ENCODE data around the gene HUNK.

Gene HUNK

DNA sequence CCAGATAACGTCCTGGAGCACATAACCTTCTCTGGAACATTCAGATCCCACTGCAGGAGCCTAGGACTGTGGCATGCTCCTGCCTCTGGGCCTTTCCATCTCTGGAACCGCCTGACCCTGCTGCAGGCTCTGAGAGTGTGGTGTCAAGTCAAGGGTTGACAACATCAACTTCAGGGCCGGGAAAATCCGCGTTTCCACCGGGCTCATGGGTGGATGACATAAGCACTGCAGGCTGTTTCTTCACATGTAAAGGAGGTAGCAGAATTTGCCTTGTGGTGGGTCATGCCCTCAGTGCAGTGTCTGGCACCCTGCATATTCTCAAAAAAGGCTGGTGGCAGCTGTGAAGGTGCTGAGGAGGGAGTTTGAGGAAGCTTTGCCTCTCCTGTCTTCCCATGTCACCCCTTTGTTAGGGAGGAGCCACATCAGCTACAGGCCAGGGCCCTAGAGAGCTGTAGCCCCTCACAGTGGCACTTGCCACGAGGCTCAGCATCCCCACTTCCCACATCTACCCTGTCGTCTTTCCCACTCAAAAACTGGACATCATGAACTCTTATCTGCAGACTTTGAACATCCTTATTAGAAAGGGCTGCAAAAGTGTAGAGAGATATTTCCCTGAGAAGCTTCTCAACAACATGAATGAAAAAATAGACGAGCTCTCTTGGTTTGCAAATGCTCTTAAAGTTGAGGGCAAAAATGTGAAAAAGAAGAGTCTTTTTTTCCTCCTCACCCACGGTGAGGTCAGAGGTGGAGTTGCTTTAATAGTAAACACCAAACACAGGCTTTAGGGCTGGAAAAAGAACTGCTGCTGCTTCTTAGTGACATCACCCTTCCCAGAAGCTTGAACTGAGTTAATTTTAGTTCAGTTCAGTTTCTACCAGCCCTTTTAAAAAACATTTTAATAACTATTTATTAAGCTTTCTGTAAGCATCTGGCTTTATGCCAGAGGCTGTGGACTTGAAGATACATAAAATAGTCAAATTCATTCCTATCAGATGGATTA, 121.3 kb downstream of the HUNK start:
- Histone ChIP-seq H3K27ac (ENCODE audit: low read depth, low read length) (no peak overlapping the region), H3K4me1 (ENCODE audit: control insufficient read depth, low read length) (no peaks in the 10 kb centered on the region), H3K4me2 (ENCODE audit: low read length) (no peak overlapping the region), H3K9me3 (ENCODE audit: control insufficient read depth, insufficient read depth, low read length) (no peaks in the 10 kb centered on the region), H3F3A (ENCODE audit: control insufficient read depth, insufficient read depth) (no peaks in the 10 kb centered on the region), H4K20me1 (ENCODE audit: control insufficient read depth, insufficient read depth, low read depth, low read length) (no peaks in the 10 kb centered on the region), H3K36me3 (ENCODE audit: control insufficient read depth, low read length) (0 out of 2 replicates have a peak, but pooled peaks cover 5% of the 10 kb centered on the region), H3K9me2 (replicated peaks; ENCODE audit: control insufficient read depth, low read length) (no peaks in the 10 kb centered on the region), H3K4me3 (ENCODE audit: low read length) (no peak overlapping the region), H3K79me2 (ENCODE audit: control insufficient read depth, low read length) (no peaks in the 10 kb centered on the region), H3K27me3 (ENCODE audit: control insufficient read depth, low read length) (no peaks in the 10 kb centered on the region)
- TF ChIP-seq CTCF (IDR thresholded peaks at IDR 0.05; ENCODE audit: low read depth, low read length, poor library complexity, severe bottlenecking) (no peak), EZH2phosphoT487 (IDR thresholded peaks at IDR 0.05; ENCODE audit: borderline replicate concordance, low read length) (no peak)

GRCh38 chr21:31997191-31997590, 124.4 kb downstream of the HUNK start:
- H3K27me3 ChIP-seq (ENCODE audit: control insufficient read depth, low read length) = no peaks in the 10 kb centered on the region
- H4K20me1 ChIP-seq (ENCODE audit: control insufficient read depth, insufficient read depth, low read depth, low read length) = no peaks in the 10 kb centered on the region
- H3K36me3 ChIP-seq (ENCODE audit: control insufficient read depth, low read length) = 0 out of 2 replicates have a peak, but pooled peaks cover 5% of the 10 kb centered on the region
- H3K9me2 ChIP-seq (replicated peaks; ENCODE audit: control insufficient read depth, low read length) = no peaks in the 10 kb centered on the region
- H3K27ac ChIP-seq (ENCODE audit: low read depth, low read length) = no peak overlapping the region
- H3F3A ChIP-seq (ENCODE audit: control insufficient read depth, insufficient read depth) = no peaks in the 10 kb centered on the region
- H3K4me3 ChIP-seq (ENCODE audit: low read length) = no peak overlapping the region
- H3K79me2 ChIP-seq (ENCODE audit: control insufficient read depth, low read length) = no peaks in the 10 kb centered on the region
- no peaks in the 10 kb centered on the region for H3K4me1 ChIP-seq (ENCODE audit: control insufficient read depth, low read length)
- H3K9me3 ChIP-seq (ENCODE audit: control insufficient read depth, insufficient read depth, low read length) = no peaks in the 10 kb centered on the region
- TF ChIP-seq EZH2phosphoT487 (IDR thresholded peaks at IDR 0.05; ENCODE audit: borderline replicate concordance, low read length) = no peak
- no peak for TF ChIP-seq CTCF (IDR thresholded peaks at IDR 0.05; ENCODE audit: low read depth, low read length, poor library complexity, severe bottlenecking)
- no peak overlapping the region for H3K4me2 ChIP-seq (ENCODE audit: low read length)

GRCh38 chr21:31999810-32000468, 127.1 kb downstream of the HUNK start:
- Histone ChIP-seq H3K9me2 (replicated peaks; ENCODE audit: control insufficient read depth, low read length) (no peaks in the 10 kb centered on the region), H4K20me1 (ENCODE audit: control insufficient read depth, insufficient read depth, low read depth, low read length) (no peaks in the 10 kb centered on the region), H3K36me3 (ENCODE audit: control insufficient read depth, low read length) (0 out of 2 replicates have a peak, but pooled peaks cover 5% of the 10 kb centered on the region), H3K4me3 (ENCODE audit: low read length) (no peak overlapping the region), H3K27me3 (ENCODE audit: control insufficient read depth, low read length) (no peaks in the 10 kb centered on the region), H3K4me1 (ENCODE audit: control insufficient read depth, low read length) (no peaks in the 10 kb centered on the region), H3K27ac (ENCODE audit: low read depth, low read length) (no peak overlapping the region), H3K4me2 (ENCODE audit: low read length) (no peak overlapping the region), H3K9me3 (ENCODE audit: control insufficient read depth, insufficient read depth, low read length) (no peaks in the 10 kb centered on the region), H3K79me2 (ENCODE audit: control insufficient read depth, low read length) (no peaks in the 10 kb centered on the region), H3F3A (ENCODE audit: control insufficient read depth, insufficient read depth) (no peaks in the 10 kb centered on the region)
- TF ChIP-seq CTCF (IDR thresholded peaks at IDR 0.05; ENCODE audit: low read depth, low read length, poor library complexity, severe bottlenecking) (no peak), EZH2phosphoT487 (IDR thresholded peaks at IDR 0.05; ENCODE audit: borderline replicate concordance, low read length) (no peak)

Measured in DOHH2 (cell line).